K562 (cell line): Measurements from ENCODE around the gene DCDC2. TPM values are rescaled to one million over a fixed set of nuclear protein-coding genes. Genes with fewer than 3 reads are reported as not detected.
"Not testable (repeated sequence)": the region's sequence is repeated elsewhere in the genome, so short reads cannot be mapped to it uniquely, and the experiment has no call there.

Source experiments
- ATAC-seq: fragments of 200-7000 bp; cut with Tn5 transposase; 3 replicates; pipeline ENCODE4 v1.9.1; 2020; ENCODE audit warnings: moderate library complexity
- BruUV-seq: library from RNA; stranded (reverse); fragments of 400-500 nt; replicated peaks from 2 replicates; lab custom pipeline; 2021; lab: Mats Ljungman, UMichigan
- CTCF ChIA-PET: fragments of 300-600 bp; formaldehyde crosslinking; extraction: SDS; loops from one replicate; lab custom pipeline; 2021; ENCODE audit warnings: low intra/inter-chr PET ratio; lab: Yijun Ruan, JAX
- POLR2A ChIA-PET: fragments of 300-600, 350-650 bp; sonication (Branson Sonifier 250); formaldehyde crosslinking; extraction: SDS; loops from one replicate; lab custom pipeline; 2021; ENCODE audit warnings: antibody characterized with exemption, inconsistent platforms; lab: Yijun Ruan, JAX
- DNase-seq, 4 experiments: peaks; one replicate each; pipeline versions ENCODE4 v3.0.0 to v3.0.0-alpha.2; 2011 to 2018; ENCODE audit warnings: low spot score in 3 of 4, mixed read lengths in 3 of 4; ENCODE audit errors: extremely low read depth in 1 of 4
- FAIRE-seq: peaks from 2 replicates; lab custom pipeline; 2011; peaks lifted over from hg19 to GRCh38; lab: Jason Lieb, UNC
- H2AFZ ChIP-seq: 2 replicates; pipeline ENCODE4 v1.6.0; 2011; ENCODE audit warnings: low read depth, low read length, control low read depth, inconsistent platforms
- H3K27ac ChIP-seq: fragments of 200-600 bp; 3 replicates; pipeline ENCODE4 v1.8.0; 2011; ENCODE audit warnings: low read depth, mild to moderate bottlenecking, control low read depth, inconsistent platforms, low read length, moderate library complexity, mixed read lengths; ENCODE audit errors: extremely low read depth
- H3K27me3 ChIP-seq, 2 experiments: fragments of 300-600 bp in 1 of 2; 2 replicates in 1 of 2; 3 replicates in 1 of 2; pipeline versions ENCODE4 v1.6.0 to v1.8.0; 2011; ENCODE audit warnings: inconsistent platforms in 2 of 2, low read length in 2 of 2, mild to moderate bottlenecking in 1 of 2, mixed read lengths in 1 of 2, moderate library complexity in 1 of 2; ENCODE audit not compliant: control insufficient read depth in 2 of 2, insufficient read depth in 2 of 2
- H3K36me3 ChIP-seq: fragments of 300-600 bp; 3 replicates; pipeline ENCODE4 v1.8.0; 2011; ENCODE audit warnings: mild to moderate bottlenecking, low read length, inconsistent platforms; ENCODE audit not compliant: control insufficient read depth, insufficient read depth
- H3K4me1 ChIP-seq, 2 experiments: fragments of 200-600 bp in 1 of 2; replicated peaks in 1 of 2; 2 replicates in 1 of 2; 3 replicates in 1 of 2; pipeline versions ENCODE4 v1.5.1 to v1.8.0; 2011; ENCODE audit warnings: inconsistent platforms in 2 of 2, low read length in 2 of 2, mild to moderate bottlenecking in 1 of 2, mixed read lengths in 1 of 2, moderate library complexity in 1 of 2; ENCODE audit not compliant: control insufficient read depth in 2 of 2, insufficient read depth in 2 of 2
- H3K4me2 ChIP-seq: 2 replicates; pipeline ENCODE4 v1.6.1; 2011; ENCODE audit warnings: low read length, control low read depth, inconsistent platforms, mixed read lengths; ENCODE audit not compliant: insufficient read depth
- H3K4me3 ChIP-seq: fragments of 200-600 bp; sonication (generic), shearing (Covaris generic); 2 replicates; pipeline ENCODE4 v1.5.1; 2016; ENCODE audit warnings: control low read depth, inconsistent platforms
- H3K79me2 ChIP-seq: fragments of 200-600 bp; 3 replicates; pipeline ENCODE4 v1.8.0; 2011; ENCODE audit warnings: low read length, inconsistent platforms; ENCODE audit not compliant: control insufficient read depth, insufficient read depth
- H3K9ac ChIP-seq, 2 experiments: 2 replicates each; pipeline versions ENCODE4 v1.6.0 to v1.6.1; 2011; ENCODE audit warnings: low read depth in 2 of 2, low read length in 2 of 2, control low read depth in 1 of 2, inconsistent platforms in 1 of 2, mild to moderate bottlenecking in 1 of 2, mixed read lengths in 1 of 2; ENCODE audit not compliant: insufficient read depth in 1 of 2
- H3K9me1 ChIP-seq: one replicate; pipeline ENCODE4 v1.6.0; 2011; ENCODE audit warnings: inconsistent platforms, mild to moderate bottlenecking, low read length, moderate library complexity; ENCODE audit not compliant: control insufficient read depth, insufficient read depth
- H3K9me3 ChIP-seq: replicated peaks from 2 replicates; pipeline ENCODE4 v1.5.1; 2011; ENCODE audit warnings: low read depth, low read length, inconsistent platforms; ENCODE audit not compliant: control insufficient read depth, insufficient read depth
- H4K20me1 ChIP-seq: replicated peaks from 2 replicates; pipeline ENCODE4 v1.6.1; 2011; ENCODE audit warnings: low read length, inconsistent platforms, mixed read lengths; ENCODE audit not compliant: control insufficient read depth, insufficient read depth
- CCAR2 ChIP-seq: fragments of 200-400 bp; formaldehyde crosslinking; IDR thresholded peaks from 2 replicates; pipeline ENCODE4 v1.6.1; 2017; ENCODE audit warnings: mild to moderate bottlenecking, low read depth, low read length
- CTBP1 ChIP-seq: fragments of 450-650 bp; IDR thresholded peaks from 2 replicates; pipeline ENCODE4 v1.6.1; 2016; ENCODE audit warnings: borderline replicate concordance
- NCOA2 ChIP-seq, 2 experiments: fragments of 450-650 bp; IDR thresholded peaks; 2 replicates each; pipeline ENCODE4 v1.6.1; 2018; ENCODE audit warnings: mild to moderate bottlenecking in 2 of 2, moderate library complexity in 1 of 2; ENCODE audit not compliant: partially characterized antibody in 2 of 2
- RBM15 ChIP-seq: fragments of 200-400 bp; formaldehyde crosslinking; IDR thresholded peaks from 2 replicates; pipeline ENCODE4 v1.6.1; 2018; ENCODE audit warnings: mild to moderate bottlenecking, low read length, moderate library complexity; ENCODE audit not compliant: insufficient read depth
- TCFL5 ChIP-seq: fragments of 250-450 bp; sonication (Bioruptor Pico); conservative IDR thresholded peaks from 2 replicates; pipeline ENCODE4 v1.6.1; 2021; ENCODE audit warnings: mild to moderate bottlenecking, moderate library complexity, matching md5 sums
- ZNF146 ChIP-seq: IDR thresholded peaks from one replicate; pipeline ENCODE4 v1.6.1; 2018; ENCODE audit warnings: missing compliant biosample characterization; ENCODE audit not compliant: unreplicated experiment
- ZNF79 ChIP-seq: fragments of 250-450 bp; sonication (Bioruptor Pico); IDR thresholded peaks from 2 replicates; pipeline ENCODE4 v1.4.0; 2020; ENCODE audit warnings: low read depth, mild to moderate bottlenecking, moderate library complexity
- WGBS: fragments of 100-300 bp; shearing (Covaris generic); methylation state at CpG from one replicate; pipeline ENCODE4 v1.1.6; 2016; ENCODE audit warnings: low coverage, mixed read lengths; ENCODE audit not compliant: insufficient coverage; ENCODE audit errors: missing lambda C conversion rate; 5-methylcytosine and 5-hydroxymethylcytosine counted together
- in situ Hi-C: fragments of 300-500 bp; cut with MboI; formaldehyde crosslinking; loops from 4 replicates; pipeline ENCODE4 v1.15.0; 2018; ENCODE audit warnings: inconsistent platforms, mixed read lengths
- intact Hi-C: fragments of 100-400 bp; cut with micrococcal nuclease; formaldehyde crosslinking; loops from 2 replicates; pipeline ENCODE4 v1.14.2; 2022
- polyA plus RNA-seq, 8 experiments: library from polyadenylated mRNA; depleted of rRNA in 4 of 8; stranded (reverse) in 5 of 8; unstranded in 3 of 8; fragments of >200 nt; fragmentation: Nextera tagmentation in 2 of 8; fragmentation: Illumina TruSeq in 1 of 8; extraction: Ambion mirVana in 2 of 8; extraction: Trizol in 1 of 8; gene quantifications; 2 replicates each; pipeline versions ENCODE4 v1.2.1 to v1.2.3, GENCODE V29; 2011 to 2014; ENCODE audit warnings: inconsistent platforms in 1 of 8, missing spikeins in 1 of 8
- total RNA-seq, 7 experiments: library from RNA; depleted of rRNA in 6 of 7; stranded (reverse); fragments of >200 nt in 6 of 7; fragmentation: Illumina TruSeq in 2 of 7; extraction: Trizol in 2 of 7; gene quantifications; 2 replicates each; pipeline versions ENCODE4 v1.2.1 to v1.2.3, GENCODE V29; 2011 to 2021; ENCODE audit warnings: low replicate concordance in 1 of 7

The DCDC2 gene
- total and polyA plus RNA-seq, 9 of the 15 experiments (the other 6 are each of a cell fraction or from before 2014, with no cell fraction given): 0.04 TPM; not detected in 8

DNA sequence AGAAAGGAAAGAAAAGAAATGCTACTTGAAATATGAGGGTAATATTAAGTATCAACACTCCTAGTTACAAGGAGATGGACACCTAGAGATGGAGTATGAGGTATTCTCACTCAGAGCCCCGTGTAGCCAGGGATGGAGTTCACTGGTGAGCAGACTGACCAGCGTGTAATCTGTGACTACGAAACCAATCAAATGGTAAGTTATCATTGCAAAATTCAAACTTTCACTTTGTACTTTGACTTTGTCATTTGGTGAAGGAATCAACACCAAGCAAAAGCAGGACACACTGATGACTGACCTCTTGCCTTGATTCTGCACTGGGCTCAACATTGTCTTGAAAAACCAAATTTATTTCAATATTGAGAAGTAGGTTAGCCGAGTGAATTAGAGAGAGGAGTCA lies 51.8 kb downstream of the DCDC2 start:
- CTCF ChIA-PET: no interaction called here
- Histone ChIP-seq H3K79me2 (no peaks in the 10 kb centered on the region), H3K4me1 (no peaks in the 10 kb centered on the region), H4K20me1 (no peaks in the 10 kb centered on the region), H3K4me3 (no peak overlapping the region), H3K9me3 (no peaks in the 10 kb centered on the region), H3K4me2 (no peak overlapping the region), H3K27me3 (0 out of 5 replicates have a peak, but pooled peaks cover 0 to 4% of the 10 kb centered on the region in 2 experiments), H3K36me3 (no peaks in the 10 kb centered on the region), H3K27ac (no peak overlapping the region), H3K9me1 (no peaks in the 10 kb centered on the region), H2AFZ (no peak overlapping the region), H3K9ac (no peak overlapping the region)
- in situ Hi-C loops: no loop called here
- no peak for FAIRE-seq
- intact Hi-C loops: no loop called here
- no peak for ATAC-seq
- DNase-seq: no peak
- POLR2A ChIA-PET: no interaction called here
- TF ChIP-seq NCOA2 (IDR thresholded peaks at IDR 0.05; ENCODE audit: partially characterized antibody in 2 of 2): no peak
- no peak for TF ChIP-seq TCFL5
- no peak for TF ChIP-seq CCAR2
- TF ChIP-seq RBM15: no peak
- TF ChIP-seq ZNF79 (CRISPR knock-in tag): no peak
- 1% methylated on average over 4 of the region's 4 CpGs for WGBS
- no TSS peak for BruUV-seq

DNA sequence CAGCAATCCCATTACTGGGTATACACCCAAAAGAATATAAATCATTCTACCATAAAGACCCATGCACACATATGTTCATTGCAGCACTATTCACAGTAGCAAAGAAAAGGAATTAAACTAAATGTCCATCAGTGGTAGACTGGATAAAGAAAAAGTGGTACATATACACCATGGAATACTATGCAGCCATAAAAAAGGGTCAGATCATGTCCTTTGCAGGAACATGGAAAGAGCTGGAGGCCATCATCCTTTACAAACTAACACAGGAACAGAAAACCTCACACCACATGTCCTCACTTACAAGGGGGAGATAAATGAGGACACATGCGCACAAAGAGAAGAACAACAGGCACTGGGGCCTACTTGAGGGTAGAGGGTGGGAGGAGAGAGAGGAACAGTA lies 60.9 kb downstream of the DCDC2 start:
- Histone ChIP-seq H3K4me3 (no peak overlapping the region), H3K27ac (no peak overlapping the region), H3K27me3 (no peaks in the 10 kb centered on the region), H3K9ac (no peak overlapping the region), H3K36me3 (no peaks in the 10 kb centered on the region), H3K79me2 (no peaks in the 10 kb centered on the region), H3K4me2 (no peak overlapping the region)
- no peak for ATAC-seq
- BruUV-seq: no TSS peak
- 32% methylated on average over 1 of the region's 1 CpG for WGBS
- ChIA-PET POLR2A (no interaction called here), CTCF (no interaction called here)
- no peak for FAIRE-seq
- DNase-seq: no peak
- TF ChIP-seq ZNF146: peak; percentile 67
- no peak for TF ChIP-seq CTBP1
- TF ChIP-seq, all 486 proteins: peak for 1
- intact Hi-C loops: no loop called here
- Histone ChIP-seq H3K9me1 (no peaks in the 10 kb centered on the region), H2AFZ (no peak overlapping the region), H3K9me3 (no peaks in the 10 kb centered on the region), H3K4me1 (no peaks in the 10 kb centered on the region), H4K20me1 (no peaks in the 10 kb centered on the region)
- in situ Hi-C loops: no loop called here

DNA sequence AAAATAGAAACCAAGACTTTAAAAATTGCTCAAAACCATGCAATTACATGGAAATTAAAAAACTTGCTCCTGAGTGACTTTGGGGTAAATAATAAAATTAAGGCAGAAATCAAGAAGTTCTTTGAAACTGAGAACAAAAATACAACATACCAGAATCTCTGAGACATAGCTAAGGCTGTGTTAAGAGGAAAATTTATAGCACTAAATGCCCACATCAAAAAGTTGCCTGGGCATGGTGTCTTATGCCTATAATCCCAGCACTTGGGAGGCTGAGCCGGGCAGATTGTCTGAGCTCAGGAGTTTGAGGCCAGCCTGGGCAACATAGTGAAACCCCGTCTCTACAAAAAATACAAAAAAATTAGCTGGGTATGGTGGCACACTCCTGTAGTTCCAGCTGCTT lies 64.0 kb downstream of the DCDC2 start:
- H3K4me3 ChIP-seq, H2AFZ ChIP-seq, POLR2A ChIA-PET, DNase-seq, H3K9ac ChIP-seq, H3K4me1 ChIP-seq, FAIRE-seq, H4K20me1 ChIP-seq, H3K79me2 ChIP-seq, H3K9me1 ChIP-seq, H3K9me3 ChIP-seq, in situ Hi-C loops, H3K36me3 ChIP-seq, intact Hi-C loops, H3K27me3 ChIP-seq, H3K4me2 ChIP-seq, CTCF ChIA-PET, ATAC-seq, H3K27ac ChIP-seq, BruUV-seq: not testable (repeated sequence)
- WGBS: 0% methylated on average over 2 of the region's 2 CpGs
